Rectal smooth muscle tissue (tissue), 1 donor: Measurements from ENCODE around the gene BICRAL.

Experiments
- H3K27ac ChIP-seq: one replicate; pipeline ENCODE4 v1.7.0; 2013; ENCODE audit warnings: low read depth, low read length, inconsistent platforms
- H3K27me3 ChIP-seq: one replicate; pipeline ENCODE4 v1.7.0; 2013; ENCODE audit warnings: low read length; ENCODE audit not compliant: control insufficient read depth, insufficient read depth
- H3K36me3 ChIP-seq: one replicate; pipeline ENCODE4 v1.7.0; 2013; ENCODE audit warnings: low read length; ENCODE audit not compliant: control insufficient read depth, insufficient read depth
- H3K4me1 ChIP-seq: one replicate; pipeline ENCODE4 v1.7.0; 2013; ENCODE audit warnings: low read length; ENCODE audit not compliant: control insufficient read depth, insufficient read depth
- H3K4me3 ChIP-seq: one replicate; pipeline ENCODE4 v1.7.0; 2013; ENCODE audit warnings: low read length
- H3K9ac ChIP-seq: one replicate; pipeline ENCODE4 v1.7.0; 2013; ENCODE audit warnings: low read length

Gene BICRAL

GRCh38 chr6:42845327-42845694, 63.5 kb downstream of the BICRAL start:
- Histone ChIP-seq H3K27me3 (no peaks in the 10 kb centered on the region), H3K4me3 (no peak overlapping the region), H3K36me3 (no peaks in the 10 kb centered on the region), H3K27ac (no peak overlapping the region), H3K4me1 (no peaks in the 10 kb centered on the region), H3K9ac (no peak overlapping the region)

DNA sequence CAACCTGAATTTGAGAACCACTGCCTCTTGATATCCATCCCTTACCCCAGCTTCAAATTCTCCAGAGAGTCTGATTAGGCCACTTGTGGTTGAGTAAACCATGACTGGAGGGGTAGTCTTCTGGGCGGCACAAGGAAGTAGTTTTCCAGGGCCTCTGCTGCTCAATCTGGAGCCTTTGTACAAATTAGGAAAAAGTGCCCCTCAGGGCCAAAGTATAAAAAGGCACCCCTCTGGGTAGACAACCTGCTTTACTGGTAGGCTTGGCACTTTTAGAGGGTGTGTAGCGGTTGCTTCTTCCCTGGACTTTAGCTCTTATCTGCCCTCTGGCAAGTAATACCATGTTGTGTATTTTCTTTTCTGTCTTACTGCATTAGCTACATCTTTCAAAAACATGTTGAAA, 64.7 kb downstream of the BICRAL start:
- Histone ChIP-seq H3K4me3 (no peak overlapping the region), H3K9ac (no peak overlapping the region), H3K27ac (no peak overlapping the region), H3K4me1 (no peaks in the 10 kb centered on the region), H3K36me3 (no peaks in the 10 kb centered on the region), H3K27me3 (no peaks in the 10 kb centered on the region)

GRCh38 chr6:42848700-42849099, 66.8 kb downstream of the BICRAL start:
- Histone ChIP-seq H3K4me3 (no peak overlapping the region), H3K36me3 (peaks cover 10% of the 10 kb centered on the region), H3K27ac (no peak overlapping the region), H3K4me1 (no peaks in the 10 kb centered on the region), H3K9ac (no peak overlapping the region), H3K27me3 (no peaks in the 10 kb centered on the region)

GRCh38 chr6:42851599-42851998, 69.7 kb downstream of the BICRAL start:
- peaks cover 16% of the 10 kb centered on the region for H3K36me3 ChIP-seq
- no peaks in the 10 kb centered on the region for H3K4me1 ChIP-seq
- H3K27me3 ChIP-seq: no peaks in the 10 kb centered on the region
- no peak overlapping the region for H3K4me3 ChIP-seq
- H3K9ac ChIP-seq: no peak overlapping the region
- H3K27ac ChIP-seq: no peak overlapping the region

GRCh38 chr6:42860036-42860435, 78.2 kb downstream of the BICRAL start:
- H3K27ac ChIP-seq: no peak overlapping the region
- H3K27me3 ChIP-seq: no peaks in the 10 kb centered on the region
- H3K4me3 ChIP-seq: no peak overlapping the region
- no peak overlapping the region for H3K9ac ChIP-seq
- peaks cover 28% of the 10 kb centered on the region for H3K36me3 ChIP-seq
- no peaks in the 10 kb centered on the region for H3K4me1 ChIP-seq

- Histone ChIP-seq H3K36me3 (peaks cover 29% of the 10 kb centered on the region), H3K27ac (no peak overlapping the region), H3K9ac (no peak overlapping the region), H3K4me1 (no peaks in the 10 kb centered on the region), H3K4me3 (no peak overlapping the region), H3K27me3 (no peaks in the 10 kb centered on the region)
These were observed 78.6 kb downstream of the BICRAL start for GRCh38 chr6:42860481-42860880.

DNA sequence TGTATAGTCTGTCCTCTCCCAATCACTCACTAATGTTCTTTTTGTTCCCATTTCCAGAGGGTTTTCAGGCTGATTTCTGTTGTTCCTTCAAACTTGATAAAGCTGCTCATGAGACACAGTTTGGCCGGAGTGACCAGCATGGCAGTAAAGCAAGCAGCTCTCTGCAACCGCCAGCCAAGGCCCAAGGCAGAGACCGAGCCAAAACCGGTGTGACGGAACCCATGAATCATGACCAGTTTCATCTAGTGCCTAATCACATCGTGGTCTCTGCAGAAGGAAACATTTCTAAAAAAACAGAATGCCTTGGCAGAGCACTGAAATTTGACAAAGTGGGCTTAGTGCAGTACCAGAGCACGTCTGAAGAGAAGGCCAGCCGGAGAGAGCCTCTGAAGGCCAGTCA, 82.8 kb downstream of the BICRAL start:
- H3K27me3 ChIP-seq: no peaks in the 10 kb centered on the region
- peaks cover 16% of the 10 kb centered on the region for H3K36me3 ChIP-seq
- no peaks in the 10 kb centered on the region for H3K4me1 ChIP-seq
- H3K9ac ChIP-seq: no peak overlapping the region
- no peak overlapping the region for H3K4me3 ChIP-seq
- no peak overlapping the region for H3K27ac ChIP-seq

GRCh38 chr6:42870145-42870936, 88.5 kb downstream of the BICRAL start:
- Histone ChIP-seq H3K36me3 (no peaks in the 10 kb centered on the region), H3K9ac (no peak overlapping the region)

DNA sequence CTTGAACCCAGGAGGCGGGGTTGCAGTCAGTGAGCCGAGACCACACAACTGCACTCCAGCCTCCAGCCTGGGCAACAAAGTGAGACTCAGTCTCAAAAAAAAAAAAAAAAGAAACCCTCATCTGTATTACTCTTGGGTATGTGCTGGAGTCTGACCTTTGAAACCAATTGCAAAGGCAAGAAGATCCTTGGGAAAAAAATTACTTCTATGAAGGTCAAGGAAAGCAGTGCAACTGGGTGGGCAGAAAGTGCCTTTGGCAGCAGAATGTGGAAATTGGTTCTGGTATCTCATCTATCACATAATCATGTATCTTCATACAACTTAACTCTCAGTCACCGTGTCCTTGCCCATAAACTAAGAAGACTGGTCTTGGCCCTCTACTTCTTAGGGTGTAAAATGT, 89.9 kb downstream of the BICRAL start:
- Histone ChIP-seq H3K27ac (no peak overlapping the region), H3K9ac (no peak overlapping the region), H3K4me1 (no peaks in the 10 kb centered on the region), H3K4me3 (no peak overlapping the region), H3K27me3 (no peaks in the 10 kb centered on the region), H3K36me3 (no peaks in the 10 kb centered on the region)

More at GRCh38 chr6:42870145-42870936, 88.5 kb downstream of the BICRAL start:
- Histone ChIP-seq H3K27me3 (no peaks in the 10 kb centered on the region), H3K27ac (no peak overlapping the region), H3K4me3 (no peak overlapping the region), H3K4me1 (no peaks in the 10 kb centered on the region)

- H3K27me3 ChIP-seq: no peaks in the 10 kb centered on the region
- no peak overlapping the region for H3K4me3 ChIP-seq
- no peaks in the 10 kb centered on the region for H3K4me1 ChIP-seq
- no peak overlapping the region for H3K9ac ChIP-seq
- no peaks in the 10 kb centered on the region for H3K36me3 ChIP-seq
- no peak overlapping the region for H3K27ac ChIP-seq
These were observed 91.5 kb downstream of the BICRAL start for GRCh38 chr6:42873313-42873712.

DNA sequence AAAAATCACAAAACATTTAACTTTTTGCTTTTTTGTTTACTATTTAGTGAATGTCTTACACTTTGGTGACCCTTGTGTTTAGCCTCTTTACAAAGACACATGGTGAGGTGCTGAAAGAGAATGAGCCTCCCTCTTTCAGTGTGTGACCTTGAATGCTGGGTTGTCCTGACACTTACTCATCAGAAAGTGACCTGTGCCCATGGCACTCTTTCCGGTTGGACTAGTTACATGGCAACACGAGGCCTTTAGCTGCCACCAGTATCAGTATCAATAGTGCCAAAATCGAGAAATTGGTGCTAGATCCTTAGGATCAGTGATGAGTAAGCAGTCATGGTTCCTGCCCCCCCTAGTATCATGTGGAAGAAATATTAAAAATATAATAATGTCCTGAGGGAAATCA, 95.8 kb downstream of the BICRAL start:
- Histone ChIP-seq H3K4me3 (no peak overlapping the region), H3K27me3 (no peaks in the 10 kb centered on the region), H3K4me1 (no peaks in the 10 kb centered on the region), H3K36me3 (no peaks in the 10 kb centered on the region), H3K27ac (no peak overlapping the region), H3K9ac (no peak overlapping the region)

GRCh38 chr6:42879372-42880239, 97.8 kb downstream of the BICRAL start, which contains the start of gene RPL7L1:
RPL7L1 (plus strand) TSS chr6:42879616; CDS start chr6:42879911, 295 bp downstream.
- Histone ChIP-seq H3K27me3 (no peaks in the 10 kb centered on the region), H3K4me1 (no peaks in the 10 kb centered on the region), H3K4me3 (peak within 1 kb of the TSS; percentile 98), H3K36me3 (peaks cover 13% of the 10 kb centered on the region), H3K9ac (peak within 1 kb of the TSS; percentile 100), H3K27ac (peak within 1 kb of the TSS; percentile 98)
